ENCODE results near the gene LRRC56.

Gene LRRC56

DNA sequence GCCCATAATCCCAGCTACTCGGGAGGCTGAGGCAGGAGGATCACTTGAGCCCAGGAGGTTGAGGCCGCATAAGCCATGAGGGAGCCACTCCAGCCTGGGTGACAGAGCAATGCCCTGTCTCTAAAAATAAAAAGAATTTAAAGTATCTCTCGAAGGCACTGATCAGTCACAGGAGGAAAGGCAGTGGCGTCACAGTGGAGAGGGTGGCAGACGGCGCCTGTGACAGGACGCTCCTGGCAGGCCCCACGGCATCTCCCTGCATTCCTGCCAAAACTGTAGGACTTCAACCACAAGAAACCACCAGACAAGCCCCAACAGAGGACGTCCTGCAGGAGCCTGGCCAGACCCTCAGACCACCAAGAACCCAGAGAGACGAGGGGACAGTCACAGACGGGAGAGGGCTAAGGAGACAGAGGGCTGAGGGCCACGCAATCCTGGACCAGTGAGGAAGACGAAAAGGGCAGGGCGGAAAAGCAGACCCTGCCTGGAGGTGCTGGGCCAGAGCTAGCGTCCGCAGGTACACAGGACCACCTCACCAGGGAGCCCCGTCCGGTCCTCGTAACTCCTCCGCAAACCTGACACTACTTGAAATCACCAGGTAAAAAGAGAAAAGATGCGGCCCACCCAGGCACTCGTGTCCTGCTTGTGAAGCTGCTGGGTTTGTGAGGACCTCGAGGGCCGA, 36.2 kb upstream of the LRRC56 start:
- in situ Hi-C loops (cut with HindIII; ENCODE audit: low sequenced_read_pairs): no loop called here

GRCh38 chr11:501683-502287, 35.5 kb upstream of the LRRC56 start:
- in situ Hi-C loops (cut with HindIII; ENCODE audit: low sequenced_read_pairs): no loop called here

- in situ Hi-C loops (cut with HindIII; ENCODE audit: low sequenced_read_pairs): no loop called here
These were observed 34.8 kb upstream of the LRRC56 start for GRCh38 chr11:502288-503178.

DNA sequence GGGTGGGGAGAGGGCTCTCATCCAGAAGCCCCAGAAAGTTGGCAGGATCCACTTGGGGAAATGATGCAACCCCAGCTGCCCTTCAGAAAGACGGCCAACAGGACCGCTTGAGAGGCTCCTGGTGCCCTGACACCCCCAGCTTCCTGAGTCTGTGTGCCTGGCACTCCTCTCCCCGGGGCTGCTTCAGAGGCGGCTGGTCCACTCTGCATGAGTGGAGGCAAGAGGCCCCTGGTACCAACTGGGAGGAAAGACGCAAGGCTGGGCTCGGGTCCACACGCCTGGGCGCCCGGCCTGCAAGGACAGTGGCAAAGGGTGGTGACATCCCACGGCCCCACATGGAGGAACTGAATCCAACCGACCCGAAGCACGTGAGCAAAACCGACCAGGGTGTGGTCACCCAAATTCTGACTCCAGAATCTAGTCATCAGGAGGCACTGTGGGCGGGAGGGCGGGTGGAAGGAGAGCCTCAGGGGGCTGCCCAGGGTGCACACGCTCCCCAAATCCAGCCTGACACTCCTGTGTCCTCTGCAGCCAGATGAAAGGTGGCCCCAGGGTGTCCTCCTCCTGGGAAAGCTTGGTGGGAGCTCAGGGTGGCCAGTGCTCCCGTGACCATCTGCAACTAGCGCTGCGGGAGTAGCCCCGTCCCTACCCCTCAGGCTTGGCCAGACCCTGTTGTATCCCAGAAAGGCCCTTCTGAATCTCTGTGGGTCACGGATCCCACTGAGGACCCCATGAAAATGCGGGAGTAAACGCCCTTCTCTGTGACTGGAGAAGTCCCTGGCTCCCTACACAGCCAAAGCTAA, 33.9 kb upstream of the LRRC56 start:
- in situ Hi-C loops (cut with HindIII; ENCODE audit: low sequenced_read_pairs): no loop called here

DNA sequence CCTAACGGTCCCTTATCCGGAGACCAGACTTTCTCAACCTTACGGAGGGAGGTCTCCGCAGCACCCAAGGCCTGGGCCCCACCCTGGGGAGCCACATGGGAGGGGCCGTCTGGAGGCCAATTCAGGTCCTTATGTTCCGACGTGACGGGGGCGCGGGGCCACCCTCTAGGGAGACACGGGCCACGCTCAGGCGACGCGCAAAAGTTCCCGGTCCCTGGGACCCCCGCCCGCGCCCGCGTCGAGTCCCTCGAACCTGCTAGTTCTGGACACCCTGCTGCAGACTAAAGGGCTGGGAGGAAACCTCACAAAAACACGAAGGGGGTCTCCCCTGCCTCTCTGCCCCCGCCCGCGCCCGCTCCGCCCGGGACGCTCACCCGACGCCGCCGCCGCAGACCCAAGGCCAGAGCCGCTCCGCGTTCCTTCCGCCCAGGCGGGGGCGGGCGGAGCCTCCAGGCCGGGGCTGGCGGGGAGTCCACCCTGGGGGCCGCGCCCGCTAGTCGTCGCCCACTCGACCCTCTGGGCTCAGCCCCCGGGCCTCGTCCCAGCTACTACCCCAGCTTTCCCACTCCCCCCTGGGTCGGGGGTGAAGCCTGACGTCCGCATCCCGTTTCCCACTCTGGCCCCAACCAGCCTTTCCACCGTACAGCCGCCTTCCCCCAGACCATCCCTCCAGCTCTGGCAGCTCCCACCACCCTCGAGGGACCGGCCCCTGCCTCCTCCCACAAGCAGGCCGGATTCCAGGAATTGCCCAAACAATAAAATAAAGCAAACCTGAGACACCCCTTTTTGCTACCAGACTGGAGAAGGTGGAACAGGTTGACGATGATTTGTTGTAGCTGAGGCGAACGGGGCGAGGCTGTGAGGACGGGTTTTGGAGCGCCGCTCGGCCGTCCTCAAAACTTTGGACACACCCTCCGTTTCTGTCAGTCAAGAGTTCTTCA, 33.0 kb upstream of the LRRC56 start:
- in situ Hi-C loops (cut with HindIII; ENCODE audit: low sequenced_read_pairs): no loop called here

DNA sequence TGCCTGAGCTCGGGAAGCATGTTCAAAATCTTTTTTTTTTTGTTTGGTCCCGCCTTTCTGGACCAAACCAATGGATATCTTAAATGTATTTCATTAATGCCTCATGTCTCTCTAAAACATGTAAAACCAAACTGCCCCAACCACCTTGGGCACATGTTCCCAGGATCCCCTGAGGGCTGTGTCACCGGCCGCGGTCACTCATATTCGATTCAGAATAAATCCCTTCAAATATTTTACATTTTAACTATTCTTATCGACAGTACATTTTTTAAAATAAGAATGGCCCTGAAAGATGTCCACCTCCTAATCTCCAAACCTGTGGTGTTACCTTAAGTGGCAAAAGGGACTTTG, 32.4 kb upstream of the LRRC56 start:
- in situ Hi-C loops (cut with HindIII; ENCODE audit: low sequenced_read_pairs): no loop called here

DNA sequence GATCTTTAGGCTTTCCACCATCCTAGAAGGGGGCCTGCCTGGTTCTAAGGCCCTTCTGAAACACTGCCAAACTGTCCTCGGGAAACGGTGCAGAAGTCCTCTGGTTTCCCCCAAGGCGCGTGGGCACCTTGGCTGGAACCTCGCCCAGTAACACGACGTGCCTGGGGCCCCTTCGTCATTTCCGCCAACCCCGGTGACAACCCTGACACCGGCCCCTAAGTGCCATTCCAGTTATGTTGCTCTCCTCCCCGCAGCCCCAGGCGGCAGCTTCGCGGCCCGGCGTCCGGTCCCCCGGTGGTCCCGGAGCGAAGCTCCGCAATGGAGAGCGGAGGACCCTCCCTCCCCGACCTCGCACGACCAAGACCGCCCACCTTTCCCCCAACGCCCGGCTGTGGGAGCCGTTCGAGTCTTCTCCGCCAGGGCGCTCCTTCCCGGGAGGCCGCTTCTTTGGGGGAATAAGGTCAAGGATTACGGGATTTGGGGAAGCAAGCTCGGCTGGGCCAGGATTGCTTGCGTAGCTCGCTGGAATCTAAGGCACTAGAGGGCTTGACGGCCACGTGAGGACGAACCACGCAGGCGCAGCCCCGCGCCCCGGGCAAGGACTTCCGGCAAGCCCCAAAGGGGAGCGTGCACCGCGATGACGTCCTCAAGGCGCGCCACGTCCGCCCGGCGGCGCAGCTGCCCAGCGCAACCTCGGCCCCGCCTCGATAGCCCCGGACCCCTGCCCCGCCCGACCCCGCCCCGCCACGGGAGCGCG, 30.9 kb upstream of the LRRC56 start:
- in situ Hi-C loops (cut with HindIII; ENCODE audit: low sequenced_read_pairs): no loop called here

GRCh38 chr11:506995-507726, 30.2 kb upstream of the LRRC56 start, which contains the start of gene RNH1:
Gene RNH1, minus strand, starts transcription at chr11:507242. Its CDS starts 5,080 bp downstream, at chr11:502162.
- in situ Hi-C loops (cut with HindIII; ENCODE audit: low sequenced_read_pairs): no loop called here

DNA sequence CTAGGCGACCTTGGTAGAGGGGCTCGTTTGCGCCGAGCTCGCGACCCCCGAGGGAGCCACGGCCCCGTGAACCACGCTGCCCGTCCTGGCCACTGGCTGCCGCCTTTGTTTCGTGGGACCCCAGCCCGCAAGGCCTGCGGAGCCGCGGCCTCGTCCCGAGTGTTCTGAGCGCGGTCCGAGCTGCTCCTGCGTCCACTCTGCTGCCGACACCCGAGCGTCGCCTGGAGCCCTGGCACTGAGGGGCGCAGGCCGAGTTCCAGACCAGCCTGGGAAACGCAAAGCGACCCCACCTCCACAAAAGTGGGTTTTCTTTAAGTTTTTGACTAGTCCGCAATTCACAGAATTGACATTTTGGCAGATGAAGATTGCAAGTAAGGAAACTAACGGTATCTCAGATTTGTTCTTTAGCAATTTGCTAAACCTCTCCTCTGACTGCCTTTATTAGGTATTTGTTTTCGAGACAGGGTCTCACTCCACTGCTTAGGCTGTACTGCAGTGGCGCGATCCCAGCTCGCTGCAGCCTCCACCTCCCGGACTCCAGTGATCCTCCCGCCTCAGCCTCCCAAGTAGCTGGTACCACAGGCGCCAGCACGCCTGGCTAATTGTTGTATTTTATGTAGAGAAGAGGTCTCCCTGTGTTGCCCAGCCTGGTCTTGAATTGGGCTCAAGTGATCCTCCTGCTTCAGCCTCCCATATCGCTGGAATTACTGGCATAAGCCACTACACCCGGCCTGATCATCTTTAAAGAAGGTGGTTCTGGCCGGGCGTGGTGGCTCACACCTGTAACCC, 29.4 kb upstream of the LRRC56 start:
- in situ Hi-C loops (cut with HindIII; ENCODE audit: low sequenced_read_pairs): no loop called here

DNA sequence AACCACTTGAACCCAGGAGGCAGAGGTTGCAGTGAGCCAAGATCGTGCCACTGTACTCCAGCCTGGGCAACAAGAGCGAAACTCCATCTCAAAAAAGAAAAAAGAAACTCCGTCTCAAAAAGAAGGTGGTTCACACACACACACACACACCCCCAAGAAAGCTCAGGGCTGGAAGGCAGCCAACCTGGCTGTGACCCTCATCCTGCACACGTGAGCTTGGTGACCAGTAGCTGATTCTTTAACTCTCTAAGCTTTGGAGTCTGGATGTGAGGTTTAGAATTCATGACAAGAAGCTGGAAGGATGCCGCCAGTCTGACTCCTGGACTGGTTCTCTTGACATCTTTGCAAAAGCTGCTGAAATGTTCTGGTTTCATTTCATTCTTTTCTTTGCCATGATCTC, 28.4 kb upstream of the LRRC56 start:
- in situ Hi-C loops (cut with HindIII; ENCODE audit: low sequenced_read_pairs): no loop called here

DNA sequence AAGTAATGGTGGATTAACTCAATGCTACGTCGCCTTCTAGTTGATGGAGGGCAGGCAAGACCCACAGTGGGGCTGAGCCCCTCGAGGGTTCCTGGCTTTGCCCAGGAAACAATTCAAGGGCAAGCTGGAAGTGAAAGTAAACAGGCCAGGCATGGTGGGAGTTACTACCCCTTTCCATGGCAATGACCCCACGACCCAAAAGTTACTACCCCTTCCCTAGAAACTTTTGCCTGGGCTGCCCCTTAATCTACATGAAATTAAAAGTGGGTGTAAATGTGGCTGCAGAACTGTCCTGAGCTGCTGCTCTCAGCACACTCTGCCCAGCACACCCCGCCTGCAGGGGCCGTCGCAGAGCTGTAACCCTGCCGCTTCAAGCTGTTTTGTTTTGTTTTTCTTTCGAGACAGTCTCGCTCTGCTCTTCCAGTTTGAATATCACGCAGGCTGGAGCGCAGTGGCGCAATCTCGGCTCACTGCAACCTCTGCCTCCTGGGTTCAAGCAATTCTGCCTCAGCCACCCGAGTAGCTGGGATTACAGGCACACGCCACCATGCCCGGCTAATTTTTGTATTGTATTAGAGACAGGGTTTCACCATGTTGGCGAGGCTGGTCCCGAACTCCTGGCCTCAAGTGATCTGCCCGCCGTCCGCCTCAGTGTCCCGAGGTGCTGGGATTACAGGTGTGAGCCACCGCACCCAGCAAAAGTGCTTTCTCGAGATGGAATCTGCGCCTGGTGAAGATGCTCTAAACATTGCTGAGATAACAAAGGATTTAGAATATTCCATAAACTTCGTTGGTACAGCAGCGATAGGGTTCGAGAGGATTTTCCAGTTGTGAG, 24.3 kb upstream of the LRRC56 start:
- in situ Hi-C loops (cut with HindIII; ENCODE audit: low sequenced_read_pairs): no loop called here

DNA sequence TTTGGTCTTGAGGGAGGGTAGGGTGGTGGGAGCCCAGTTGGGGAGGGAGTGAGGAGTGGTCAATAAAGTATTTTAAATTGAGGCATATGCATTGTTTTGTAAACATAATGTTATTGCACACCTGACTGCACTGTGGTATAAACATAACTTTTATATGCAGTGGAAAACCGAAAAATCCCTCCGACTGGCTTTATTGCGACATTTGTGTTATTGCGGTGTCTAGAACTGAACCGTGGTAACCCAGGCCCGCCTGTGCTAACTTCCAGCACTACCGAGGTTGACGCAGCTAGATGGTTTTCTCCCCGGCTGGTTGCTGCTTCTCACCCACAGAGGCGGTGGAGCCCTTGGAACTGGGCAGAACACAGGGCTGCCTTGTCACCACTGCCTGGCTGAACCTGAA, 22.7 kb upstream of the LRRC56 start:
- in situ Hi-C loops (cut with HindIII; ENCODE audit: low sequenced_read_pairs): loop anchor here (5.0 kb wide), 1 partner anchor 62 kb away; the partner anchor contains the start of gene PTDSS2

DNA sequence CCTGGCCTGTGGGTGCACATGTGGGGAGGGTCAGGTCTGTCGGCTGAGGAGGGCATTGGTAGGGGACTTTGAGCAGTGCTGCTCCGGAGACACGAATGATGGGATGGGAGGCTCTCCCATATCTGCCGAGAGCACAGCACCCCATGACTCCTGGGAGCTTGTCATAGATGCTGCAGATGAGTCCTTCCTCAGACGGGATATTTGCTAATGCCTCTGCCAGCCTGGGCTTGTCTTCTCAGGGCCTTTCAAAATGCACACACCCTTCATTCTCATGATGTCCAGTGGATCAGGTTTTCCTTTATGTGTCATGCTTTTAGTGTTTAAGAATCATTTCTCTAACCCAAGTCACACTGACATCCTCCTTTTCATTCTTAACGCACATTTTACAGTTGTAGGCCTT, 22.2 kb upstream of the LRRC56 start:
- in situ Hi-C loops (cut with HindIII; ENCODE audit: low sequenced_read_pairs): loop anchor here (5.0 kb wide), 1 partner anchor 63 kb away; the partner anchor contains the start of gene PTDSS2

DNA sequence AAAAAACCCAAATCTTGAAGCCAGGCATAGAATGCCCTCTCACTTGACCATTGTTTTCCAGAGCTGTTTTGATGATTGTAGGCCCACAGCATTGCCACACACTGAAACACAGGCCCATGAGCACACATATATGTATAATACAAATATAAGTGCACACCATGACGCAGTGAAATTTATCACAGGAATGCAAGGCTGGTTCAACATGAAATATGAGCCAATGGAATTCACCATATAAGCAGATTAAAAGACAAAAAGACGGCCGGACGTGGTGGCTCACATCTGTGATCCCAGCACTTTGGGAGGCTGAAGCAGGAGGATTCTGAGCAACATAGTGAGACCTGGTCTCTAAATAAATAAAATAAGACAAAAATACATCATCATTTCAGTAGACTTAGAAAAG, 20.9 kb upstream of the LRRC56 start:
- in situ Hi-C loops (cut with HindIII; ENCODE audit: low sequenced_read_pairs): loop anchor here (5.0 kb wide), 1 partner anchor 64 kb away; the partner anchor contains the start of gene PTDSS2

DNA sequence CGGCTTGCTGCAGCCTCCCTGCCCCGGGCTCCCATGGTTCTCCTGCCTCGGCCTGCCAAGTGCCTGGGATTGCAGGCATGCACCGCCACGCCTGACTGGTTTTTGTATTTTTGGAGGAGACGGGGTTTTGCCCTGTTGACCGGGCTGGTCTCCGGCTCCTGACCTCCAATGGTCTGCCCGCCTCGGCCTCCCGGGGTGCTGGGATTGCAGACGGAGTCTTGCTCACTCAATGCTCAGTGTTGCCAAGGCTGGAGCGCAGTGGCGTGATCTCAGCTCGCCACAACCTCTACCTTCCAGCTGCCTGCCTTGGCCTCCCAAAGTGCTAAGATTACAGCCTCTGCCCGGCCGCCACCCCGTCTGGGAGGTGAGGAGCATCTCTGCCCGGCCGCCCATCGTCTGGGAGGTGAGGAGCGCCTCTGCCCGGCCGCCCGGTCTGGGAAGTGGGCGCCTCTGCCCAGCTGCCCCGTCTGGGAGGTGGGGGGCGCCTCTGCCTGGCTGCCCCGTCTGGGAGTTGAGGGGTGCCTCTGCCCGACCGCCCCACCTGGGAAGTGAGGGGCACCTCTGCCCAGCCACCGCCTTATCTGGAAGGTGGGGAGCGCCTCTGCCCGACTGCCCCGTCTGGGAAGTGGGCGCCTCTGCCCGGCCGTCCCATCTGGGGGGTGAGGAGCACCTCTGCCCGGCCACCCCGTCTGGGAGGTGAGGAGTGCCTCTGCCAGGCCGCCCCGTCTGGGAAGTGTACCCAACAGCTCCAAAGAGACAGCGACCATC, 20.2 kb upstream of the LRRC56 start:
- in situ Hi-C loops (cut with HindIII; ENCODE audit: low sequenced_read_pairs): loop anchor here (5.0 kb wide), 1 partner anchor 65 kb away; the partner anchor contains the start of gene PTDSS2
